Calu3 (cell line): Measurements from ENCODE around the gene TRDN. TPM values are rescaled to one million over a fixed set of nuclear protein-coding genes. Genes with fewer than 3 reads are reported as not detected.

Experiments
- BruUV-seq: library from RNA; stranded (reverse); fragments of 400-500 nt; replicated peaks from 2 replicates; lab custom pipeline; 2021; lab: Mats Ljungman, UMichigan
- CTCF ChIA-PET: fragments of 300-600 bp; sonication (Branson Sonifier 250); formaldehyde crosslinking; loops from one replicate; lab custom pipeline; 2022; ENCODE audit warnings: antibody characterized with exemption; lab: Charles Lee
- DNase-seq: peaks from one replicate; pipeline ENCODE4 v3.0.0; 2022
- H3K27ac Mint-ChIP-seq: one replicate; pipeline ENCODE4 v1.8.0; 2022; ENCODE audit warnings: mixed read lengths; ENCODE audit not compliant: unreplicated experiment
- H3K27me3 Mint-ChIP-seq: one replicate; pipeline ENCODE4 v1.8.0; 2022; ENCODE audit warnings: mixed read lengths; ENCODE audit not compliant: unreplicated experiment
- H3K36me3 Mint-ChIP-seq: one replicate; pipeline ENCODE4 v1.8.0; 2022; ENCODE audit warnings: mild to moderate bottlenecking, moderate library complexity, mixed read lengths; ENCODE audit not compliant: insufficient read depth, unreplicated experiment
- H3K4me1 Mint-ChIP-seq: one replicate; pipeline ENCODE4 v1.8.0; 2022; ENCODE audit warnings: mild to moderate bottlenecking, low read depth, mixed read lengths; ENCODE audit not compliant: unreplicated experiment
- H3K4me3 Mint-ChIP-seq: one replicate; pipeline ENCODE4 v1.8.0; 2022; ENCODE audit warnings: mild to moderate bottlenecking, low read depth, moderate library complexity, mixed read lengths; ENCODE audit not compliant: unreplicated experiment
- H3K9me3 Mint-ChIP-seq: one replicate; pipeline ENCODE4 v1.8.0; 2022; ENCODE audit warnings: low read depth, mixed read lengths; ENCODE audit not compliant: unreplicated experiment
- CTCF ChIP-seq: fragments of 200-600 bp; IDR thresholded peaks from one replicate; pipeline ENCODE4 v1.8.0; 2022; ENCODE audit warnings: antibody characterized with exemption; ENCODE audit not compliant: unreplicated experiment
- intact Hi-C: fragments of 100-400 bp; cut with micrococcal nuclease; formaldehyde crosslinking; loops from one replicate; pipeline ENCODE4 v1.10.0; 2022; ENCODE audit not compliant: unreplicated experiment
- total RNA-seq: library from RNA; stranded (reverse); gene quantifications from 2 replicates; pipeline ENCODE4 v1.2.3, GENCODE V29; 2022

TRDN gene
- total RNA-seq, 1 experiment from 2014 or later: not detected

- no peak for DNase-seq
- Mint-ChIP-seq H3K9me3 (no peaks in the 10 kb centered on the region), H3K4me1 (no peaks in the 10 kb centered on the region), H3K27ac (no peak overlapping the region), H3K36me3 (no peaks in the 10 kb centered on the region), H3K4me3 (no peak overlapping the region), H3K27me3 (no peaks in the 10 kb centered on the region)
- no TSS peak for BruUV-seq
- intact Hi-C loops: no loop called here
- CTCF ChIA-PET: no interaction called here
- TF ChIP-seq CTCF: no peak
Observed at GRCh38 chr6:123214433-123214832, 422.3 kb downstream of the TRDN start.

- CTCF ChIA-PET: no interaction called here
- TF ChIP-seq CTCF: no peak
- no TSS peak for BruUV-seq
- H3K9me3 Mint-ChIP-seq: no peaks in the 10 kb centered on the region
- intact Hi-C loops: no loop called here
- no peak overlapping the region for H3K4me3 Mint-ChIP-seq
- no peaks in the 10 kb centered on the region for H3K27me3 Mint-ChIP-seq
- no peak for DNase-seq
- no peaks in the 10 kb centered on the region for H3K4me1 Mint-ChIP-seq
- H3K27ac Mint-ChIP-seq: no peak overlapping the region
- H3K36me3 Mint-ChIP-seq: no peaks in the 10 kb centered on the region
Observed at GRCh38 chr6:123213921-123214320, 422.8 kb downstream of the TRDN start.

DNA sequence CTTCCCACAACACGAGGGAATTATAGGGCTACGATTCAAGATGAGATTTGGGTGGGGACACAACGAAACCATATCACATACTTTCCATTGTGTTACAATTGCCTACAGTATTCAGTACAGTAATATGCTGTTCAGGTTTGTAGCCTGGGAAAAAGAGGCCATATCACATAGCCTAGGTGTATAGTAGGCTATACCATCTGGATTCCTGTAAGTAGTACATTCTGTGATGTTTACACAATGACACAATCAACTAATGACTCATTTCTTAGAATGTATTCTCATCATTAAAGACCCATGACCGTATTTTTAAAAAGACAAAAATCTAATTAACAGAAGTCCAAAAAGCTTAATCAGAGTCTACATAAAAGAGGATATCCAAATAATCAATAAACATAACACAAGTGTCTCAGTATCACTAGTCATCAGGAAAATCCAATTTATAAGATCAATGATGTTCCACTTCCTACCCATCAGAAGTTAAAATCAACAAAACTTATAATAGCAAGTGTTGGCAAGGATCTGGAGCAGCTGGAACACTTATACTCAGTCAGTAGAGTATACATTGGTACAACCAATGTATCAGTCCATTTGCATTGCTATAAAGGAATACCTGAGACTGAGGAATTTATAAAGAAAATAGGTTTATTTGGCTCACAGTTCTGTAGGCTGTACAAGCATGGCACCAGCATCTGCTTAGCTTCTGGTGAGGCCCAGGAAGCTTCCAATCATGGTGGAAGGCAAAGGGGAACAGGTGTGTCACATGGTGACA lies 424.8 kb downstream of the TRDN start:
- no TSS peak for BruUV-seq

GRCh38 chr6:123210645-123211044 lies 426.1 kb downstream of the TRDN start:
- no TSS peak for BruUV-seq
- intact Hi-C loops: no loop called here
- no peak for DNase-seq
- Mint-ChIP-seq H3K36me3 (no peaks in the 10 kb centered on the region), H3K4me3 (no peak overlapping the region), H3K4me1 (no peaks in the 10 kb centered on the region), H3K9me3 (no peaks in the 10 kb centered on the region), H3K27me3 (no peaks in the 10 kb centered on the region), H3K27ac (no peak overlapping the region)
- CTCF ChIA-PET: no interaction called here
- no peak for TF ChIP-seq CTCF

More for the DNA sequence above, 424.8 kb downstream of the TRDN start:
- no peaks in the 10 kb centered on the region for H3K36me3 Mint-ChIP-seq
- H3K4me1 Mint-ChIP-seq: no peaks in the 10 kb centered on the region
- no peak for DNase-seq
- no peaks in the 10 kb centered on the region for H3K27me3 Mint-ChIP-seq
- CTCF ChIA-PET: no interaction called here
- no peak for TF ChIP-seq CTCF
- H3K9me3 Mint-ChIP-seq: no peaks in the 10 kb centered on the region
- intact Hi-C loops: no loop called here
- no peak overlapping the region for H3K4me3 Mint-ChIP-seq
- H3K27ac Mint-ChIP-seq: no peak overlapping the region
